ENCODE results near the gene ZFPL1. TPM values are rescaled to one million over a fixed set of nuclear protein-coding genes. Genes with fewer than 3 reads are reported as not detected.

Gene ZFPL1
- total RNA-seq, 1 experiment from 2014 or later = 26.6 TPM

GRCh38 chr11:65089621-65090020 is 5.6 kb downstream of the ZFPL1 start:
- no peak for DNase-seq (ENCODE audit: extremely low read depth, low read depth)

DNA sequence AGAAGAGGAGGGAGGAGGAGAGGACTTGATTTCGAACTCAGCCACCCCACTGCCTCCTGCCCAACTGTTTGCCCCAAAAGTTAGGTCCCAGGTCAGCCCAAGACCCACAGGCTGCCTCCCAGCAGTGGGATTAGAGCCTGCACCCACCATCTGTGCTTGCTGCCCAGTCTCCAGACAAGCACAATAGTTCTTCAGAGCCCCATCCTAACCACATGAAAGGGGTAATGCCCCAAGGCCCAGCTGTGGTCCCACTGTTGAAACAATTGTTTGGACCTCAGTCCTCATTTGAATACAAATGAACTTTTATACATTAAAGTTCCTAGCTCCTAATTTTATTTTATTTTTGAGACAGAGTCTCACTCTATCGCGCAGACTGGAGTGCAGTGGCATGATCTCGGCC is 6.6 kb downstream of the ZFPL1 start:
- no peak for DNase-seq (ENCODE audit: extremely low read depth, low read depth)

- no peak for DNase-seq (ENCODE audit: extremely low read depth, low read depth)
These were observed 11.4 kb downstream of the ZFPL1 start for GRCh38 chr11:65095427-65095826.

DNA sequence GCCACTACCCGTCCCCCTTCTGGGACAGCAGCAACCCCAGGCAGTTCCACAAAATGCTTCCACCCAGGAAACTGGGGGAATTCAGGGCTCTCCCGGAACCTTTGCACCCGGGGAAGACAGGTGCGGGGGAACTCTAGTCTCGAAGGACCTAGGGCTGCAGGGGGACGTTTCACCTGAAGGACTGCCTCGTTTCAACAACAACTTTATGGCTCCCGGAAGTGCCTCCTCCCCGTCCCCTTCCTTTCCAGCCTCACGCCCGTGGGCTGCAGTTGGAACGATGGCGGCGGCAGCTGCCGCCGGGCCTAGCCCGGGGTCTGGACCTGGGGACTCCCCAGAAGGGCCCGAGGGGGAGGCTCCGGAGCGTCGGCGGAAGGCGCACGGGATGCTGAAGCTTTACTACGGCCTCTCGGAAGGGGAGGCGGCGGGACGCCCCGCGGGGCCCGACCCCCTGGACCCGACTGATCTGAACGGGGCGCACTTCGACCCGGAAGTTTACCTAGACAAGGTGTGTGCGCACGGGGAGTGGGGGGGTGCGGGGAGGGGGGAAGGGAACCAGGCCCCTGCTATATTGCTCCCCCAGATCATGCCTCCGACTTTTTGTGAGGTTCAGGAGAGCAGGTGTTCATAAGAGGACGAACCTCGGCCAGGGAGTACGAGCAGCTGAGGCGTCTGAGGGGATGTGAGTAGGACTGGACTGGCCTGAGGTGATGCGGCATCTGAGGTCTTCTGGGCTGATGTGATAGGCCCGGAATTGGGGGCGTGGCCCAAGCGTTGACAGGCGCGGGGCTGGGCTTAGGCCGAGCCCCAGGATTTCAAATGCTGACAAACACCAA is 12.2 kb downstream of the ZFPL1 start, which contains the start of gene VPS51:
VPS51 (plus strand) TSS at position 241 of the 833 bp plus-strand sequence; CDS start at position 278, 37 bp downstream.
- peak; percentile 69 for DNase-seq (ENCODE audit: extremely low read depth, low read depth)

GRCh38 chr11:65096926-65097325 is 12.9 kb downstream of the ZFPL1 start:
- DNase-seq (ENCODE audit: extremely low read depth, low read depth) = no peak

- DNase-seq (ENCODE audit: extremely low read depth, low read depth) = no peak
These were observed 16.8 kb downstream of the ZFPL1 start for GRCh38 chr11:65100674-65101350.

GRCh38 chr11:65102142-65103095 is 18.4 kb downstream of the ZFPL1 start:
- no peak for DNase-seq (ENCODE audit: extremely low read depth, low read depth)

- DNase-seq (ENCODE audit: extremely low read depth, low read depth) = no peak
These were observed 19.5 kb downstream of the ZFPL1 start for GRCh38 chr11:65103476-65103875.

- no peak for DNase-seq (ENCODE audit: extremely low read depth, low read depth)
These were observed 20.6 kb downstream of the ZFPL1 start for GRCh38 chr11:65104628-65105027.

DNA sequence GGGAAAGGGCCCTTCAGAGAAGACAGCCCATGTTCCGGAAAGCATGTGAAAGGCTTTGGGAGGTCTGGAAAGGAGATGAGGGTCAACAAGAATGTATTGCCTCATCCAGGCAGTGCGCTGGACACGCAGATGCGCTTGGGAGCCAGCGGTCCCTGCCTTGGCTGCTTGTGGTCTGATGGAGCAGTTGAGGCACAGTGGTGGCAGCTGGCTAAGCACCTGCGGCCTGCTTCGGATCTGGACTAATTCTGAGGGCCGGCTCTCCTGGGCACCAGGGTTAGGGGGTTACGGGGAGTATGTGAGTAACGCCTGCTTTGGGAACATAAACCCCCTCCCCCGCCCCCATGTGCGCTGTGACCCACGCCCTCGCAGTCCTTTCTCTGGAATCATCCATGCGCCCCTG is 23.1 kb downstream of the ZFPL1 start:
- DNase-seq (ENCODE audit: extremely low read depth, low read depth) = no peak

- DNase-seq (ENCODE audit: extremely low read depth, low read depth) = no peak
These were observed 23.9 kb downstream of the ZFPL1 start for GRCh38 chr11:65107751-65108468.

GRCh38 chr11:65108469-65109123 is 24.6 kb downstream of the ZFPL1 start:
- no peak for DNase-seq (ENCODE audit: extremely low read depth, low read depth)

DNA sequence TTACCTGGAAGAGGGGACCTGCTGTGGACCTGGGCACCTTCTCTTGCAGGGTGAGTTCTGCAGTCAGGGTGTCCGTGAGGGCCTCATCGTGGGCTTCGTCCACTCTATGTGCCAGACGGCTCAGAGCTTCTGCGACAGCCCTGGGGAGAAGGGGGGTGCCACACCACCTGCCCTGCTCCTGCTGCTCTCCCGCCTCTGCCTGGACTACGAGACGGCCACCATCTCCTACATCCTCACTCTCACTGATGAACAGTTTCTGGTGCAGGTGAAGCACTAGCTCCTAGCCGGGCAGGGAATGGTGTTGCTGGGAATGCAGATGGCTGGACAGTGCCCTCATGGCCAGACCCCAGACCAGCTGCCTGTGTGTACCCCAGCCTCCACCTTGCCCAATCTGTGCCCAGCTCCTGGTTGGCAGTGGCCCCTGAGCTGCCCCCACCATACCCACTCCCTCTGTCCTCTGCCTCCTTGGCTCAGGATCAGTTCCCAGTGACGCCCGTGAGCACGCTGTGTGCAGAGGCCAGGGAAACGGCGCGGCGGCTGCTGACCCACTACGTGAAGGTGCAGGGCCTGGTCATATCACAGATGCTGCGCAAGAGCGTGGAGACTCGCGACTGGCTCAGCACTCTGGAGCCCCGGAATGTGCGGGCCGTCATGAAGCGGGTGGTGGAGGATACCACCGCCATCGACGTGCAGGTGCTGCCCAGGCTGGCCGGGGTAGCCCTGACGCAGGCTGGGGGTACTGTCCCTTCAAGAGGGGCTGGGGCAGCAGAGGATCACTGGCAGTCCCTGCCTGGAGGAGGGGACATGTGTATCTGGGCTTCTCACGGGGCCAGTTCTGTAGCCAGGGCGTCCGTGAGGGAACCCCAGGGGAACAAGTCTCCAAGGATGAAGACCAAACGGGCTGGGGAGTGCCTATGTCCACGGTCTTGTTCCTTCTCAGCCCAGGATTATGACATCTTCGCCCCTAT is 25.5 kb downstream of the ZFPL1 start:
- no peak for DNase-seq (ENCODE audit: extremely low read depth, low read depth)

- peak; percentile 72 for DNase-seq (ENCODE audit: extremely low read depth, low read depth)
These were observed 26.4 kb downstream of the ZFPL1 start for GRCh38 chr11:65110354-65110861.

DNA sequence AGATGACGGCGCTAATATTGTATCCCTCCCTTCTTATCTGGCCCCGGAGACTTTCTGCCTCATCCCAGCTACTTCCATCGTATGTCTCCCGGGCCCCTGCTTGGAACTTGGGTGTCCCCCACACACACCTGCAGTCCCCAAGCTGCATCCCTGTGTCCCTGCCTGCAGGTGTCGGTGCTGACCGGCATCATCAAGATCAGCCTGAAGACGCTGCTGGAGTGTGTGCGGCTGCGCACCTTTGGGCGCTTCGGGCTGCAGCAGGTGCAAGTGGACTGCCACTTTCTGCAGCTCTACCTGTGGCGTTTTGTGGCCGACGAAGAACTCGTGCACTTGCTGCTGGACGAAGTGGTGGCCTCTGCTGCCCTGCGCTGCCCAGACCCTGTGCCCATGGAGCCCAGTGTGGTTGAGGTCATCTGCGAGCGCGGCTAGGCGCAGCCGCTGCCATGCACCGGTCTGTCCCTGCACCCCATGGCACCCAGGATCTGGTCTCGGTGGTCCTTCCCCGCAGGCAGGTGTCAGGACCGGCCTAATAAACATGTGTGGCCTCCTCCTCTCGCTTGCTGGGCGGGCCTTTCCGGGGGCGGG is 27.2 kb downstream of the ZFPL1 start:
- DNase-seq (ENCODE audit: extremely low read depth, low read depth) = no peak

DNA sequence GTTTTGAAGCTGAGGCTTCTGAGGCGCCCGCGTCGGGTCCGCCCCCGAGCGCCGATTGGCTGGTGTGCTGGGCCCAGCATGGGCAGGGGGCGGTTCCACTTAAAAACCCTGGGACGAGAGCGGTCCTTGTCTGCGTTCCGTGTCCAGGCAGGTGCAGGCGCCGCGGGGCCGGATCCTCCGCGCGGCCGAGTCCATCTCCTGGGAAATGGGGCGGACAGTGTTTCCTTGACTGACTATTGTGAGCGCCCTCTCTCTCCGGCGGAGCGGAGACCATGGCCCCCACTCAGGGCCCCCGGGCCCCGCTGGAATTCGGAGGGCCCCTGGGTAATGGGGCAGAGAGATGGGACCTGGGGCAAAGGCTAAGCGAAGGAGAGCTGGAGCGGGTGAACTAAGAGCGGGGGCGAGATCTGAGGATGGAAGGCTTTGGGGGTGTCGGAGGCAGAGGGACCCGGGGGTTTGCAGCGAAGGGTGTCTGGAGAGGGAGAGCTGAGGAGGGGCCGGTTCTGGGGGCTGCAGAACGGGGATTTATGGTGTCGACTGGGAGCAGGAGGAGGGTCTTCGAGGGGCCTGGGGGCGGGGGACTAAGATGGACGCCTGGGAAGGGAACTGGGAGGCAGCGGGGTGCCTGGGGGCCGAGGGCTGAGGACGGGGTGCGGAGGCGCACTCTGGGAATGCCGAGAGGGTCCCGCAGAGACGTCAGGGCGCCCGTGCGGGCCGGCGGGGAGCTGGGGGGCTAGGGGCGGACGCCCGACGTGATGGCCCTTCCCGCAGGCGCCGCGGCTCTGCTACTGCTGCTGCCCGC is 27.9 kb downstream of the ZFPL1 start, which contains the start of gene TM7SF2:
TM7SF2 (plus strand) TSS at position 129 of the 802 bp plus-strand sequence; CDS start at position 273, 144 bp downstream.
- DNase-seq (ENCODE audit: extremely low read depth, low read depth) = peak; percentile 87
